K562 (cell line): ENCODE data around the gene FHDC1. TPM values are rescaled to one million over a fixed set of nuclear protein-coding genes. Genes with fewer than 3 reads are reported as not detected.

ENCODE experiments used
- BHLHE40 ChIP-seq: IDR thresholded peaks from 2 replicates; pipeline ENCODE4 v1.6.1; 2011; ENCODE audit warnings: low read length, improper control_type of control experiment
- BRD4 ChIP-seq: fragments of 200-600 bp; sonication (generic); IDR thresholded peaks from 2 replicates; pipeline ENCODE4 v1.6.1; 2017; ENCODE audit warnings: inconsistent platforms
- CBFA2T2 ChIP-seq: fragments of 450-650 bp; conservative IDR thresholded peaks from 2 replicates; pipeline ENCODE4 v1.6.1; 2017; ENCODE audit warnings: mild to moderate bottlenecking
- ETS2 ChIP-seq: IDR thresholded peaks from 2 replicates; pipeline ENCODE4 v1.6.1; 2016; ENCODE audit warnings: borderline replicate concordance, missing genetic modification characterization, mild to moderate bottlenecking, moderate library complexity, missing compliant biosample characterization; ENCODE audit not compliant: poor library complexity, severe bottlenecking
- ETV6 ChIP-seq, 3 experiments: fragments of 150-350 bp in 1 of 3; sonication (generic) in 1 of 3; formaldehyde crosslinking in 1 of 3; IDR thresholded peaks; 2 replicates each; pipeline versions ENCODE4 v1.6.1 to v1.8.0; 2014 to 2022; ENCODE audit warnings: borderline replicate concordance in 2 of 3, low read depth in 2 of 3, antibody characterized with exemption in 1 of 3, low read length in 1 of 3, mild to moderate bottlenecking in 1 of 3, missing genetic modification reagents in 1 of 3
- LCOR ChIP-seq: sonication (generic); formaldehyde crosslinking; IDR thresholded peaks from 2 replicates; pipeline ENCODE4 v1.8.0; 2022; ENCODE audit warnings: mild to moderate bottlenecking, missing genetic modification reagents
- MAFG ChIP-seq: fragments of 450-650 bp; conservative IDR thresholded peaks from 2 replicates; pipeline ENCODE4 v1.6.1; 2016; ENCODE audit warnings: missing genetic modification characterization, missing compliant biosample characterization
- MITF ChIP-seq: IDR thresholded peaks from 2 replicates; pipeline ENCODE4 v1.6.1; 2014; ENCODE audit warnings: antibody characterized with exemption
- NONO ChIP-seq, 2 experiments: fragments of 200-400 bp in 1 of 2; fragments of 450-650 bp in 1 of 2; formaldehyde crosslinking in 1 of 2; IDR thresholded peaks; 2 replicates each; pipeline ENCODE4 v1.6.1; 2017; ENCODE audit warnings: low read depth in 2 of 2, mild to moderate bottlenecking in 2 of 2, moderate library complexity in 2 of 2, low read length in 1 of 2
- RFX5 ChIP-seq: IDR thresholded peaks from 2 replicates; pipeline ENCODE4 v1.6.1; 2011; ENCODE audit warnings: low read depth, mild to moderate bottlenecking, improper control_type of control experiment, low read length
- RHOXF2B ChIP-seq: fragments of 250-450 bp; sonication (Bioruptor Pico); conservative IDR thresholded peaks from 2 replicates; pipeline ENCODE4 v1.5.1; 2021
- SIN3B ChIP-seq: fragments of 450-650 bp; IDR thresholded peaks from 2 replicates; pipeline ENCODE4 v1.6.1; 2017; ENCODE audit warnings: low read depth, mild to moderate bottlenecking, moderate library complexity
- TAL1 ChIP-seq: fragments of 450-650 bp; IDR thresholded peaks from 2 replicates; pipeline ENCODE4 v1.6.1; 2016; ENCODE audit warnings: mild to moderate bottlenecking
- TCF7L2 ChIP-seq: fragments of 150-350 bp; IDR thresholded peaks from 2 replicates; pipeline ENCODE4 v1.6.1; 2016; ENCODE audit warnings: low read depth, mild to moderate bottlenecking, low read length, moderate library complexity
- YY1 ChIP-seq, 3 experiments: IDR thresholded peaks; 2 replicates each; pipeline ENCODE4 v1.6.1; 2011; ENCODE audit warnings: low read length in 2 of 3, mild to moderate bottlenecking in 2 of 3, moderate library complexity in 2 of 3, borderline replicate concordance in 1 of 3, control low read depth in 1 of 3, low read depth in 1 of 3; ENCODE audit not compliant: insufficient read depth in 3 of 3, insufficient replicate concordance in 2 of 3, control insufficient read depth in 1 of 3, insufficient read length in 1 of 3; ENCODE audit errors: extremely low read depth in 1 of 3
- ZBED1 ChIP-seq: IDR thresholded peaks from 2 replicates; pipeline ENCODE4 v1.6.1; 2014
- ZBTB49 ChIP-seq: sonication (generic); formaldehyde crosslinking; IDR thresholded peaks from 2 replicates; pipeline ENCODE4 v1.8.0; 2022; ENCODE audit warnings: missing genetic modification reagents, mild to moderate bottlenecking, borderline replicate concordance
- ZC3H8 ChIP-seq: fragments of 450-650 bp; IDR thresholded peaks from 2 replicates; pipeline ENCODE4 v1.6.1; 2017
- ZFP36 ChIP-seq: fragments of 150-350 bp; IDR thresholded peaks from 2 replicates; pipeline ENCODE4 v1.6.1; 2018; ENCODE audit warnings: low read length, low read depth; ENCODE audit not compliant: partially characterized antibody
- ZNF24 ChIP-seq: fragments of 450-650 bp; IDR thresholded peaks from 2 replicates; pipeline ENCODE4 v1.6.1; 2016
- ZNF277 ChIP-seq: fragments of 250-450 bp; sonication (Bioruptor Pico); IDR thresholded peaks from 2 replicates; pipeline ENCODE4 v1.8.0; 2022; ENCODE audit warnings: inconsistent platforms, mild to moderate bottlenecking, moderate library complexity, borderline replicate concordance
- ZNF311 ChIP-seq: fragments of 250-450 bp; sonication (Bioruptor Pico); IDR thresholded peaks from 2 replicates; pipeline ENCODE4 v1.4.0; 2020; ENCODE audit warnings: mild to moderate bottlenecking, moderate library complexity
- ZNF384 ChIP-seq: IDR thresholded peaks from 2 replicates; pipeline ENCODE4 v1.6.1; 2012; ENCODE audit warnings: low read depth, low read length, improper control_type of control experiment
- ZNF695 ChIP-seq: fragments of 450-650 bp; formaldehyde crosslinking; IDR thresholded peaks from 2 replicates; pipeline ENCODE4 v1.4.0; 2020; ENCODE audit warnings: mild to moderate bottlenecking, moderate library complexity
- polyA plus RNA-seq, 8 experiments: library from polyadenylated mRNA; depleted of rRNA in 4 of 8; stranded (reverse) in 5 of 8; unstranded in 3 of 8; fragments of >200 nt; fragmentation: Nextera tagmentation in 2 of 8; fragmentation: Illumina TruSeq in 1 of 8; extraction: Ambion mirVana in 2 of 8; extraction: Trizol in 1 of 8; gene quantifications; 2 replicates each; pipeline versions ENCODE4 v1.2.1 to v1.2.3, GENCODE V29; 2011 to 2014; ENCODE audit warnings: inconsistent platforms in 1 of 8, missing spikeins in 1 of 8
- total RNA-seq, 7 experiments: library from RNA; depleted of rRNA in 6 of 7; stranded (reverse); fragments of >200 nt in 6 of 7; fragmentation: Illumina TruSeq in 2 of 7; extraction: Trizol in 2 of 7; gene quantifications; 2 replicates each; pipeline versions ENCODE4 v1.2.1 to v1.2.3, GENCODE V29; 2011 to 2021; ENCODE audit warnings: low replicate concordance in 1 of 7

The FHDC1 gene
- total and polyA plus RNA-seq, 9 of the 15 experiments (the other 6 are each of a cell fraction or from before 2014, with no cell fraction given) = 0.01 to 0.43 (median 0.07) TPM

- TF ChIP-seq YY1 (IDR thresholded peaks at IDR 0.05; ENCODE audit: borderline replicate concordance in 1 of 3, control insufficient read depth in 1 of 3, extremely low read depth in 1 of 3, insufficient read depth in 3 of 3, insufficient read length in 1 of 3, insufficient replicate concordance in 2 of 3, low read depth in 1 of 3, low read length in 2 of 3) (no peak), ZNF311 (no peak), RFX5 (no peak), ZBTB49 (no peak), ZNF384 (no peak), BRD4 (no peak), ZBED1 (no peak), CBFA2T2 (peak; percentile 48; the same call in 1 of the 2 replicates), LCOR (no peak), BHLHE40 (no peak), TCF7L2 (no peak), RHOXF2B (CRISPR knock-in tag) (no peak), SIN3B (no peak), MITF (no peak), ZNF695 (CRISPR knock-in tag) (no peak), ZNF277 (CRISPR knock-in tag) (no peak), NONO (IDR thresholded peaks at IDR 0.05; ENCODE audit: low read depth in 2 of 2, low read length in 1 of 2) (peak in 1 of 2 experiments; percentile 37; a peak in 1 of 4 replicates), ZNF24 (no peak), ETS2 (no peak), ZFP36 (no peak), ETV6 (IDR thresholded peaks at IDR 0.05; ENCODE audit: borderline replicate concordance in 1 of 2, low read depth in 2 of 2, low read length in 1 of 2) (no peak), ETV6 (CRISPR knock-in tag; IDR thresholded peaks at IDR 0.05; ENCODE audit: borderline replicate concordance) (no peak), TAL1 (peak; percentile 31; the same call in 1 of the 2 replicates), MAFG (tag) (no peak), ZC3H8 (no peak)
Observed at GRCh38 chr4:152937336-152938236, 1.5 kb downstream of the FHDC1 start (continued).
